GM19395 (cell line): ENCODE data around the gene ERN2.
"Not testable (repeated sequence)": the region's sequence is repeated elsewhere in the genome, so short reads cannot be mapped to it uniquely, and the experiment has no call there.

ENCODE experiments used
- ATAC-seq: cut with Tn5 transposase; IDR thresholded peaks from one replicate; pipeline ENCODE4 v1.9.1; 2021; ENCODE audit warnings: mild to moderate bottlenecking, moderate library complexity; ENCODE audit not compliant: unreplicated experiment

Gene ERN2

GRCh38 chr16:23722613-23723240 lies 9.7 kb upstream of the ERN2 start:
- not testable (repeated sequence) for ATAC-seq

GRCh38 chr16:23716484-23716883 lies 3.5 kb upstream of the ERN2 start:
- no peak for ATAC-seq

GRCh38 chr16:23711785-23712184 lies 1.2 kb downstream of the ERN2 start:
- ATAC-seq: no peak

- no peak for ATAC-seq
Observed at GRCh38 chr16:23710504-23710903, 2.5 kb downstream of the ERN2 start.

- ATAC-seq: no peak
Observed at GRCh38 chr16:23710008-23710407, 3.0 kb downstream of the ERN2 start.

- ATAC-seq: no peak
Observed at GRCh38 chr16:23709536-23709935, 3.5 kb downstream of the ERN2 start.

GRCh38 chr16:23706439-23706838 lies 6.6 kb downstream of the ERN2 start:
- ATAC-seq: no peak

GRCh38 chr16:23705517-23705902 lies 7.5 kb downstream of the ERN2 start:
- no peak for ATAC-seq

GRCh38 chr16:23704772-23705516 lies 8.1 kb downstream of the ERN2 start:
- ATAC-seq: no peak

GRCh38 chr16:23702951-23703350 lies 10.1 kb downstream of the ERN2 start:
- ATAC-seq: no peak

- ATAC-seq: no peak
Observed at GRCh38 chr16:23701045-23701444, 12.0 kb downstream of the ERN2 start.

- ATAC-seq: no peak
Observed at GRCh38 chr16:23700509-23700908, 12.5 kb downstream of the ERN2 start.

GRCh38 chr16:23700093-23700492 lies 12.9 kb downstream of the ERN2 start:
- no peak for ATAC-seq

GRCh38 chr16:23699100-23699499 lies 13.9 kb downstream of the ERN2 start:
- no peak for ATAC-seq

- no peak for ATAC-seq
Observed at GRCh38 chr16:23695756-23696155, 17.3 kb downstream of the ERN2 start.

- no peak for ATAC-seq
Observed at GRCh38 chr16:23694644-23695373, 18.2 kb downstream of the ERN2 start.

- ATAC-seq: no peak
Observed at GRCh38 chr16:23694265-23694643, 18.8 kb downstream of the ERN2 start.

- ATAC-seq: no peak
Observed at GRCh38 chr16:23692190-23692837, 20.7 kb downstream of the ERN2 start.

- ATAC-seq: no peak
Observed at GRCh38 chr16:23691483-23692189, 21.4 kb downstream of the ERN2 start.

GRCh38 chr16:23690771-23691482 lies 22.1 kb downstream of the ERN2 start:
- no peak for ATAC-seq
